Left lung (tissue), 10 donors: ENCODE measurements around the gene ZNF277. TPM values are rescaled to one million over a fixed set of nuclear protein-coding genes. Genes with fewer than 3 reads are reported as not detected.

ENCODE experiments used
- ATAC-seq: fragments of 200-7000 bp; cut with Tn5 transposase; one replicate; pipeline ENCODE4 v1.9.1; 2020; ENCODE audit warnings: moderate library complexity
- DNase-seq, 4 donors: peaks; one replicate each; pipeline ENCODE4 v3.0.0-alpha.2; 2013 to 2020
- H3K27ac ChIP-seq, 2 donors: fragments of 200-600 bp; sonication (generic) in 1 of 2; one replicate each; pipeline versions ENCODE4 v1.5.0 to v1.8.0; 2020 to 2021
- H3K27me3 ChIP-seq, 2 donors: fragments of 200-600 bp; sonication (generic) in 1 of 2; one replicate each; pipeline versions ENCODE4 v1.5.0 to v1.8.0; 2020 to 2021
- H3K36me3 ChIP-seq, 2 donors: fragments of 200-600 bp; sonication (generic) in 1 of 2; one replicate each; pipeline versions ENCODE4 v1.5.0 to v1.8.0; 2020 to 2021
- H3K4me1 ChIP-seq, 2 donors: fragments of 200-600 bp; one replicate each; pipeline ENCODE4 v1.8.0; 2021
- H3K4me3 ChIP-seq, 2 donors: fragments of 200-600 bp; sonication (generic) in 1 of 2; one replicate each; pipeline versions ENCODE4 v1.5.0 to v1.8.0; 2020 to 2021; ENCODE audit warnings: mild to moderate bottlenecking in 1 of 2
- H3K9me3 ChIP-seq, 2 donors: fragments of 200-600 bp; sonication (generic) in 1 of 2; one replicate each; pipeline versions ENCODE4 v1.5.0 to v1.8.0; 2020 to 2021
- CTCF ChIP-seq, 2 donors: fragments of 200-600 bp; sonication (generic) in 1 of 2; IDR thresholded peaks; one replicate each; pipeline versions ENCODE4 v1.5.0 to v1.8.0; 2021; ENCODE audit warnings: antibody characterized with exemption in 2 of 2
- intact Hi-C, 2 donors: fragments of 100-400 bp; cut with DNase I; formaldehyde crosslinking; loops; one replicate each; pipeline versions ENCODE4 v1.11.2 to v1.14.2; 2022
- polyA plus RNA-seq, 6 donors: library from polyadenylated mRNA; unstranded; fragments of 120-200 nt; gene quantifications; one replicate each; pipeline ENCODE4 v1.2.1, GENCODE V29; 2013; ENCODE audit not compliant: insufficient read length in 6 of 6
- total RNA-seq, 2 donors: library from RNA; stranded (reverse); fragmentation: NEBNext Ultra II Directional; extraction: Animal tissue kit (Norgen Biotek cat#: 25700); gene quantifications; one replicate each; pipeline ENCODE4 v1.2.1, GENCODE V29; 2021
- donor health status: DM: no; HTN: yes; CAD: no.
- donor health status: DM: no; HTN: no; CAD: no.

ZNF277 gene
- total and polyA plus RNA-seq, 8 donors = 19.8 to 41.0 (median 34.5) TPM

DNA sequence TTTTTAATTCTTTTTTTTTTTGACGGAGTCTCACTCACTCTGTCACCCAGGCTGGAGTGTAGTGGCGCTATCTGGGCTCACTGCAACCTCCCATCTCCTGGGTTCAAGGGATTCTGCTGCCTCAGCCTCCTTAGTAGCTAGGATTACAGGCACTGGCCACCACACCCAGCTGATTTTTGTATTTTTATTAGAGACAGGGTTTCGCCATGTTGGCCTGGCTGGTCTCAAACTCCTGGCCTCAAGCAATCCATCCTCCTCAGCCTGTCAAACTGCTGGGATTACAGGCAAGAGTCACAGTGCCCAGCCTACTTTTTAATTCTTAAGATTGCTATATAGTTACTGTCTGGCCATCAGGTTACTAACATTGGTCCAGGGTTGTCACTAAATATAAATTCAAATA lies 59.6 kb downstream of the ZNF277 start:
- H3K27ac ChIP-seq = no peak overlapping the region
- DNase-seq (no peak), ATAC-seq (no peak)
- peaks cover 4 to 15% of the 10 kb centered on the region in 2 donors for H3K4me1 ChIP-seq
- H3K4me3 ChIP-seq = no peak overlapping the region
- H3K9me3 ChIP-seq = no peaks in the 10 kb centered on the region
- intact Hi-C loops = no loop called here
- TF ChIP-seq CTCF (IDR thresholded peaks at IDR 0.05) = no peak
- no peaks in the 10 kb centered on the region for H3K36me3 ChIP-seq
- H3K27me3 ChIP-seq = no peaks in the 10 kb centered on the region

- Histone ChIP-seq H3K27ac (no peak overlapping the region), H3K27me3 (no peaks in the 10 kb centered on the region), H3K36me3 (no peaks in the 10 kb centered on the region), H3K4me3 (no peak overlapping the region), H3K9me3 (no peaks in the 10 kb centered on the region), H3K4me1 (peaks cover 4 to 15% of the 10 kb centered on the region in 2 donors)
- intact Hi-C loops = no loop called here
- ATAC-seq (peak; percentile 30), DNase-seq (peak in 1 of 4 donors; percentile 32)
- no peak for TF ChIP-seq CTCF (IDR thresholded peaks at IDR 0.05)
Measured at GRCh38 chr7:112266595-112267270, 60.2 kb downstream of the ZNF277 start.

- TF ChIP-seq CTCF (IDR thresholded peaks at IDR 0.05) = no peak
- DNase-seq (no peak), ATAC-seq (no peak)
- Histone ChIP-seq H3K4me3 (no peak overlapping the region), H3K36me3 (no peaks in the 10 kb centered on the region), H3K4me1 (peaks cover 4 to 20% of the 10 kb centered on the region in 2 donors), H3K27ac (no peak overlapping the region), H3K9me3 (no peaks in the 10 kb centered on the region), H3K27me3 (no peaks in the 10 kb centered on the region)
- intact Hi-C loops = no loop called here
Measured at GRCh38 chr7:112267944-112268691, 61.6 kb downstream of the ZNF277 start.

DNA sequence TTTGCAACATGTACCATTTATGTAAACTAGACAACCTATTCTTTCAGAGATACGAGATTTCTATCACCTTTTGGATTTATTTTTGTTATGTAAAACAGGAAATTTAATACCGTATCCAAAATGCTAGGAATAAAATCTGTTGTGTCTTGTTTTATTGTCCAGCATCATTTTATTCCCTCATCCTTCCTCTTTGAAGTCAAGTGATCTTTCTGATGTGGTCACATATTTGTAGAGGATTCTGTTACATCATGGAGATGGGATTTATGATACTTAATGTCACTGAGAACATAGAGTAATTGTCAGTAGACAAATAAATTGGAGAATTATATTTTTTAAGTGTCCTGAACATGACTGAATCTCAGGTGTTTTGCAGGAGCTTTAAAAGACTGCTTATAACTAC lies 64.7 kb downstream of the ZNF277 start:
- intact Hi-C loops = no loop called here
- no peak overlapping the region for H3K27ac ChIP-seq
- no peak for DNase-seq
- ATAC-seq = no peak
- H3K4me1 ChIP-seq = peaks cover 0 to 17% of the 10 kb centered on the region in 2 donors
- no peak overlapping the region for H3K4me3 ChIP-seq
- H3K27me3 ChIP-seq = no peaks in the 10 kb centered on the region
- no peaks in the 10 kb centered on the region for H3K9me3 ChIP-seq
- no peak for TF ChIP-seq CTCF (IDR thresholded peaks at IDR 0.05)
- H3K36me3 ChIP-seq = no peaks in the 10 kb centered on the region

DNA sequence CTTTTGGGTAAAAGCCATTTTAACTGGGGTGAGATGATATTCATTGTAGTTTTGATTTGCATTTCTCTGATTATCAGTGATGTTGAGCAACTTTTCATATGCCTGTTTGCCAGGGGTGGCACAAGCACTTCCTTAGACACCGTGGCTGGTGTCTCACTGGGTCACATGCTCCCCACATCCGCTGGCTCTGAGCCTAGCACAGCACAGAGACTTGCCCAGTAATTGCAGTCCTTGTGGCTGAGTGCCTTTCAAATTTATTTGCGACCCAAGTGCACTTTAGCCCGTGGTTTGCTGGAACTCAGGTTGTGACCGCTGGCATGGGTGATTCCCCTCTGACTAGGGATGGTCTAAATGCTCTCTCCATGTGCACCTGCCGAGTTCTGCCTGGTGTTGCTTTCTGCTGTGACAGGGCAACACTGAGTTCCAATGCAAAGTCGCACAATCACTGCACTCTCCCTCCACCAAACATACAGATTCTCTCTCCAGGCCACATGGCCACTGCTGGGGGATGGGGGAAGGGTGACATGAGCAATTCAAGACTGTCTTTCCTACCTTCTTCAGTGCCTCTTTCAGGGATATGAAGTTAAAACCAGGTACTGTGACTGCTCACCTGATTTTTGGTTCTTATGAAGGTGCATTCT lies 66.5 kb downstream of the ZNF277 start:
- ATAC-seq = peak; percentile 39
- peak in 2 of 4 donors; percentile 48 to 73 for DNase-seq
- intact Hi-C loops = no loop called here
- no peak for TF ChIP-seq CTCF (IDR thresholded peaks at IDR 0.05)
- Histone ChIP-seq H3K9me3 (no peaks in the 10 kb centered on the region), H3K36me3 (no peaks in the 10 kb centered on the region), H3K27me3 (no peaks in the 10 kb centered on the region), H3K4me3 (no peak overlapping the region), H3K27ac (no peak overlapping the region), H3K4me1 (peaks cover 0 to 7% of the 10 kb centered on the region in 2 donors)
